Right ventricle myocardium inferior (tissue), 1 donor: ENCODE results near the gene SCAANT1. TPM values are rescaled to one million over a fixed set of nuclear protein-coding genes. Genes with fewer than 3 reads are reported as not detected.

ENCODE experiments used
- ATAC-seq: fragments of 200-7000 bp; cut with Tn5 transposase; one replicate; pipeline ENCODE4 v1.9.1; 2020; ENCODE audit warnings: mild to moderate bottlenecking, moderate library complexity
- DNase-seq: peaks from one replicate; pipeline ENCODE4 v3.0.0; 2021; ENCODE audit errors: missing footprints
- intact Hi-C: fragments of 100-400 bp; cut with DNase I; formaldehyde crosslinking; loops from one replicate; pipeline ENCODE4 v1.11.0; 2022
- total RNA-seq: library from RNA; stranded (reverse); fragmentation: NEBNext Ultra II Directional; extraction: Animal tissue kit (Norgen Biotek cat#: 25700); gene quantifications from one replicate; pipeline ENCODE4 v1.2.1, GENCODE V29; 2021
- donor health status: DM: no; HTN: yes; CAD: no; lungs with severe emphysema.

SCAANT1 gene
- total RNA-seq, 1 donor from 2014 or later = not detected

DNA sequence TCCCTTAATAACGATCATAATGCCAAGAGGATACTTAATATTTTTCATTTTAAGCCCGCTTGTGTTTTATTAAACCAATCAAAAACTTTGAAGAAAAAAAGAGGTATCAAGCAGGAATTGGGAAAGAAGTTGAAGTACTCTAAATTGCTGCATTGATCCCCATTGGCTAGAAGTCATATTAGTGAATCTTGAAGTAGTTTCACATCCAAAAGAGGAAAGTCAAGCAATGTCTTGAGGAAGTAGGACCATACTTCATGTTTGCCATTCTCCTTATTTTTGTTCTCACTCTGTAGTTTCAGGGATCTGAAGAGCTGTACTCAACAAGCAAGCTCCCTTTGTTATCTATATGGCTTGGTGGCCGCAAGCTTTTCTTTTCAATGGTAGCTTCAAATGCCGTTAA, 2.2 kb downstream of the SCAANT1 start:
- intact Hi-C loops = loop anchor here (5.0 kb wide), 1 partner anchor 52 kb away; no protein-coding TSS in a partner anchor
- DNase-seq = no peak
- ATAC-seq = no peak

DNA sequence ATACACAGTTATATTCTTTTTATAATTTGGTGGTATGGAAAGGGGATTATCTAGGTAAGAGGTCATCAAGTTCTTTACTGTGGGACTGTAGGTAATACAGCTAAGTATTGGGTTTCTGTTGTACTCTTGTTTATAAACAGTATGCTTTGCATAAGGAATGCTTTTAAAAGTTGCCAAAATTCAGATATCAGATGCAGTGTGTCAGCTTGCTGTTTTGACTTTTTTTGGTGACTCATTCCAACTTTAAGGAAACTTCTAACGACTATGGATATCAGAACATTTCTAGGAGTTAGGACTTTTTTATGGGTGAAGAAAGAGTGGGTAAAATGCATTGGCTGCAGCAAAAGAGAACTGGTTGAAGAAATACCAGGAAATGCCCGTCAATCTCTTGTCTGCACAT, 2.8 kb downstream of the SCAANT1 start:
- DNase-seq (no peak), ATAC-seq (no peak)
- intact Hi-C loops = loop anchor here (2.0 kb wide), 1 partner anchor 47 kb away; the partner anchor contains the start of genes ATXN7 and THOC7

DNA sequence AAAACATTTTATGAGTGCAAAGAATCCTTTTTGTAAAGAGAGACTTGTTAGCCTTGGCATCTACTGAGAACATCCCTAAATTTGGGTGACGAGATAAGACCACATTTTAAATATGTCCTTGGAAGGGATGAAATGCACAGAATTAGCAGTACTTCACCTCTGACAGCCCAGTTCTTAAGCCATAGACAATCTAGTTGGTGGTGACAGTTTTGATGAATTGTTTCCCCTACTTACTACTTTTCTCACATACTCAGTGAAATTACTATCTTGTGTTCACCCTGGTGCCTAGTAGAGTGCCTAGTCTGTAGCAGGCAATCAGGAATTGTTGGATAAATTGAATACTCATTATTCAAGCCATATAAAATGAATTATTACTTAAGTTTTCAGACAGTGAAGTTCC, 3.4 kb downstream of the SCAANT1 start:
- no peak for ATAC-seq
- intact Hi-C loops = loop anchor here (2.0 kb wide), 1 partner anchor 46 kb away; the partner anchor contains the start of genes ATXN7 and THOC7
- DNase-seq = no peak

DNA sequence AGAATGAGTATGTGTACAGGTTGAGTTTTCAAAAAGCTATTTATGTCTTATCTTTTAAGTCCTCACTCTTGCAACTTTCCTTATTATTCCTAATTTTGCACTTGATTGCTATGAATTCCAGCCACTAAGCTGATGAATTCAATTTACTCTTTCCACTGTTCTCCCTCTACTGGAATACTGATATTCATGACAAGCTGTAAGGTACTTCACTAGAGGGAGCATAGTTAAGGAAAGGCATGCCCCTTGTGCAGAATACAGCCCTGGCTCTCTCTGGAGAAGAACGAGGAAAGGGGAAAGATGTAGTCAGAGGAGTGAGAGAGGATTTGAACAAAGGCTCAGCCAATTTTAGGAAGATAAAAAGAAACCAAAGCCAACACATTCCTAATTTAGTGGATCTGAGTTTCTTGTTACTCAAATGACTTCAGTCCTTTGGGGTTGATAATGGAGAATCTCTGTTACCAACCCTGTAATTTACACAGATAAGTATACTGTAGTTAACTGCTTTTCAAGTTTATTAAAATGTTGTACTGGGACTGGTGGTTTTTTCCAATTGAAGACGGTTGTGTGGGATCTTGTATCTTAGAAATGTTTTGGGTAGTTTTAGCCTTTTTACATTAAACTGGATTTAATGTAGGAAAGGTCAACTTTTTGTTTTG, 4.0 kb downstream of the SCAANT1 start:
- intact Hi-C loops = loop anchor here (2.0 kb wide), 1 partner anchor 45 kb away; the partner anchor contains the start of genes ATXN7 and THOC7
- DNase-seq (no peak), ATAC-seq (no peak)

DNA sequence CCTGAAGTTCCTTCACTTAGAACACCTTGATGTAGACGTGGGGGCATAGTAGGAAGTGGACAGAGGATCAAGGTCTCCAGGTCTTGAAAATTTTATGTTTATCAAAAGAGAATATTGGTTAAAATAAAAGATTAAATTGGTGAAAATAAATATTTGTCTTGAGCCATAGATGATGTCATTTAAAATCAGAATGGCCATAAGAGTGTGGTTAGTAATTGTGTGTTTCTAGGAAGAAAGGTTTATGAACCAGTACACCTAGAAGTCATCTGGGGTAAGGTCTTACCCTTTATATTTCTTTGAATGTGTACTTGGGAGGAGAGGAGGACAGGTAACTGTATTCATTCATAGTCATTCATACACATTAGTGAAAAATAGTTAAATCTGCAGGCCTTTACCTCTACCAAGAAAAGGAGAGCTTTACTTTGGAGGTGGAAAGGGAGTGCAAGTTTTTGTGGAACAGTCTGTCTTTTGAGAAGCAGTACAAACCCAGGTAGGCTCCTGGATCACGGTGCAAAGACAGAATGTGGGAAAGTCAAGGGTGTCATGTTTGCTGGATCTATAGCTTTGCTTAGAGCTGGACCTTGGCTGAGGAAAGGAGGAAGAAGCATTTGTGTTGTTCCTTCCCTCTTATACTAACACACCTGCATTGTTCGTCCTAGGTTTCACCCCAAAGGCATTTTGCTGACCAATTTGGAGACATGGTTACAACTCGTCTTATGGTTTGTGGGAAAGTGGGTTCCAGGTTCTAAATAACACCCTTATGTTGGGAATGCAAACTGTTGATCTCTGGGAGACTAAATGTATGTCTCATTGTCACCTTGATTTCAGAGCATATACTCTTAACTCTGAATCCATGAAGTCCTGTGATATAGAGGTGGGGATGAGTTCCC, 6.2 kb downstream of the SCAANT1 start:
- no peak for ATAC-seq
- intact Hi-C loops = no loop called here
- DNase-seq = no peak

DNA sequence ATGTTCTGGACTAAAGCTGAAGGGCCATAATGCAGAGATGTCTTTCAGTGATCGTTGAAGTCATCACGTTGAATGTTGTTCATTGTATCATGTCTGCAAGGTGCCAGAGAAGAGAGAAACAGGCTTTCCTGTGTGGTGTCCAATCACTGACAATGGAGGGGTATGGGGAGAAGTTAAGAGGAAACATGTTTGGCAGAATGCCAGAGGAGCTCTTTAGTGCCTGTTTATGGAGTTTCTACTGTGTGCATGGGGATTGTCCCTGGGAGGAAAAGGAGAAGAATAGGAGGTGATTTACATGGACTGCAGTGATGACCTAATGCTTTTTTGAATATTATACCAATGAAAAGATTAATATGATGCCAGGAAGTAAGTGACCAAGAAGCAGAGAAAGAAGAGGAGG, 11.7 kb downstream of the SCAANT1 start:
- ATAC-seq (no peak), DNase-seq (no peak)
- intact Hi-C loops = no loop called here

DNA sequence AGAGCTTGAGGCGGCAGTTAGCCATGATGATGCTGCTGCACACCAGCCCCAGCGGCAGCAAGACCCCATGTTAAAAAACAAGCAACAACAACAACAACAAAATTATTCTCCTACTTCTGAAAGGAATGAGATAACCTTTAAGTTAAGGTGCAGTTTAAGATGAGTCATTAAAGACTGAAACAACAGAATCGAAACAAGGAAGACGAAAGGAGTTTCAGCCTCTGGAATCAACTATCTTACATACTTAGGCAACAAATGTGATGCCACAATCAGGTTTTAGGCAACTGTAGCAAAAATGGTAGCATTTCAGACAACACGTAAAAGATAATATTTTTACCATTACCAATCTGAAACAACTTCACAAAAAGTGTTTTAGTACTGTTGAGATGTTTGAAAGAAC, 12.2 kb downstream of the SCAANT1 start:
- ATAC-seq = no peak
- intact Hi-C loops = no loop called here
- DNase-seq = no peak

DNA sequence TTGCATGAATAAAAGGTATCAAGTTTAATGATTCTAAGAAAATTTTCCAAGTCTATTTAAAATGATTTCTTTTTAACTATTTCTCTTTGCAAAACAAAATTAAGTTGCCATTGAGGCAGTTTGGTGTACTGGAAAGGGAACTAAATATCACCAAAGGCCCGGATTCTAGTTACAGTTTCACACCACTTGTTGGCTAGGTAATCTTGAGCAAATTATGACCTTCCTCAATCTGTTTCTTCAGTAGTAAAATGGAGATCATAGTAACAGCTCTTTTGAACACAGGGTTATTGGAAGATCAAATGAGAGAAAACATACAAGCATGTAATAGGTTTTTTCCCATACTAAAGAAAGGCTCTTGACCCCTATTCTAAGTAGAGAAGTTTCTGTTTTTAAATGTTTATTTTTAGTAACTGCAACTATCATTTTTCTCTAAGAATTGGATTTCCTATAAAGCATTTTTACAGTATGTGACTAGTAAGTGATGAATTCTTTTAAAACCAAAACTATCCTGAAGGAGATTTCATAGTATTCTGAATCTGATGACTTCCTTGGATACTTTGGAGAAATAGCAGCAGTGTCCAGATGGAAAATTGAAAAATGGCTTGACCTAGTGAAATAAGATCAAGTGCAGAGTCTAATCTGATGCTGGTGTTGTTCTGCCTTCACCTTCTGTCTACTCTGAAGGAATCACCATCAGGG, 15.7 kb downstream of the SCAANT1 start:
- DNase-seq = no peak
- no peak for ATAC-seq
- intact Hi-C loops = no loop called here

DNA sequence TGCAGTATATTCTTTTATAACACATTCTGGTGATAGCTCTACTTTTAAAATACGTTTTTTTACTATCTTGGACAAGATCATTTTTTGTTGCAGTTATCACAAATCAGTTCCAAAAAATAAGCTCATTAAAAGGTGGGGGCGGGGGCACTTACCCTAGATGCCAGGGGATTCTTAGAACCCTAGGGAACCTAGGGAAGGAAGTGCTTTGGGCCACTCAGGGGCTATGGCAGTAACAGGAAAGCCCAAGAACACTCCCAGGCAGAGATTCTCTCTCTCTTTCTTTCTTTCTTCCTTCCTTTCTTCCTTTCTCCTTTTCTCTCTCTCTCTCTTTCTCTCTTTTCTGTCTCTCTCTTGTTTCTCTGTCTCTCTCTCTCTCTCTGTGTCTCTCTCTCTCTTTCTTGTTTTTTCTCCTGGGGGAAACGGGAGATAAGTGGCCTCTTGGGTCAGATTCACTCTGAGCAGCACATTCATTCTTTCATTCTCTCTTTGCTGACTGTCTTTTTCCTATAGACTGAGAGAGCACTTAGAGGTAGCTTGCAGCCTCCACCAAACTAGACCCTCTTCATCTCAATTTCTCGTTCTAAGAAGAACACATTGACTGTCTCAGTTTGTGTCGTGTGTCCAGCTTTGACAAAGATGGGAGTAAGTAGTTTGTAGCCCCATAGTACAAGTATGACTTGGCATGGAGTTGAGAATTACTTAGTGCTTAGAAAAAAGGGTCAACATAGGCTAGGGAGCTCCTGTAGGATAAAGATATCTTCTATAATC, 16.6 kb downstream of the SCAANT1 start:
- no peak for ATAC-seq
- DNase-seq = no peak
- intact Hi-C loops = no loop called here

DNA sequence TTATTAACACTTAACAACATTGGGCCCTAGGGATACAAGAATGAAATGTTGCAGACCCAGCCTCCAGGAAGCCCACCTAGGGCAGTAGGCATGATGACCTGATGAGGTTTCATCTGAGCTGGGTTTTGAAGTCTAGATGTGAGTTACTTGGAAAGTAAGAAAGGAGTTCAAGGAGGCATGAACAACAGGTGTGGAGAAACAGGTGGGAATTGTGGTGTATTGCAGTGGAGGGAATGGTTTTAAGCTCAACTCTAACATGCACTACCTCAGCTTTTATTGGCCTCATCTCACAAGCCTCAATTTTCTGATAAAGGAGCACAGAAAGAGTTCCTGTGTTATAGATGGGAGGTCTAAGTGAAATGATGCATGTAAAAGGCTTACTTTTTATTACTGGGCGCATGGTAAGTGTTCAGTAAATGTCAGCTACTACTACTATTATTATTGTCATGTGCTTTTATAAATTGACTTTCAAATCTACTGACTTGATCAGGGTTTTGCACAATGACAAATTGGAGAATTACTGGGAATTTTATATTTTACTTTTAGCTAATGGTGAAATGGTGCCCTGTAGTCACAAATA, 19.3 kb downstream of the SCAANT1 start:
- no peak for ATAC-seq
- intact Hi-C loops = no loop called here
- no peak for DNase-seq

DNA sequence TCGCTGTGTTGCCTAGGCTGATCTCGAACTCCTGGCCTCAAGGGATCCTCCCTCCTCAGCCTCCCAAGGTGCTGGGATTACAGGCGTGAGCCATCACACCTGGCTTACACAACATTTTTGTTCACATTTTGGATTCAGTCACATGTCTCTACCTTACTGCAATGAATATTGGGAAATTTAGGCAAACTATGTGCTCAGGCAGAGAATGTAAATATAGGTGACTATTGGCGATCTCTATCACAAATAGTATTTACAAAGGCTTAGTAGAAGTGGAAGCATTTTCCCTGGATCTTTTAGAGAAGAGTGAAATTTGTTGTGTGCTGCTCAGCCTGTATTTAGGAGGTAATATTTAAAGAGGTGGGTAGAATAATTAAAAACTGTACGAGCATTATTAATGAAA, 20.7 kb downstream of the SCAANT1 start:
- intact Hi-C loops = no loop called here
- ATAC-seq = no peak
- no peak for DNase-seq

DNA sequence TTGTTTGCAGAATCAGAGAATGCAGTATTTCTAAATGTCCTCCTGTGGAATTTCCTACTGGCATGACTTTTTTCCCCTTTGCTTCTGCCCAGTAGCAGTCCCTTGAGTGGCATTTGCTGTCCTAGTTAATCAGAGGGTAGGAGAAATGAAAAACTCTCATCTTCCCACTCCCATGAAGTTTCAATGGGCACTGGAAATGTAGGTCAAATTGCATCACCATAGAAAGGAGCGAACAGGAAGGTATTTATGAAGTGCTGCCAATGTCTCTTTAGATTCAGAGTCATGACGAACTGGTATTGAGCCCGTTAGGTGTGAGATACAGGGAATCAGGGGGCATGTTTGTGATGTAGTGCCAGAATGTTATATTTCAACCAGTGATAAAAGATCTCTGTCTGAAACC, 25.3 kb downstream of the SCAANT1 start:
- intact Hi-C loops = no loop called here
- no peak for DNase-seq
- ATAC-seq = no peak

DNA sequence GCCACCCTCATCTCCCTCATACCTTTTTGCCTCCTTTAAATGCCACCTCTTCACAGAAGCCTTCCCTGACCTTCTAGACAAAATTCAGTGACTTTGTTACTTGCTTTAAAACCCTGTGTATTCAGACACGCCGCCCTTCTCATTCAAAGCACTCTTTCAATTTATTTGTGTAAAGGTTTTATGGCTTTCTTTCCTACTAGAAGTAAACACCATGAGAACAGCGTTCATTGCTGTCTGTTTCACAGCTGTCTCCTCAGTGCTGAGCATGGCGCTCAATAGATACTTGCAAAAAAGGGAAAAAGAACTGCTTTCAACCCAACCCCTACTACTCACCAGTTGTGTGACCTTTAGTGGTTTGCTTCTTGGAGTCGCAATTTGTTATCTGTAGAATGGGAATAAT, 31.5 kb downstream of the SCAANT1 start:
- intact Hi-C loops = no loop called here
- ATAC-seq (no peak), DNase-seq (no peak)

DNA sequence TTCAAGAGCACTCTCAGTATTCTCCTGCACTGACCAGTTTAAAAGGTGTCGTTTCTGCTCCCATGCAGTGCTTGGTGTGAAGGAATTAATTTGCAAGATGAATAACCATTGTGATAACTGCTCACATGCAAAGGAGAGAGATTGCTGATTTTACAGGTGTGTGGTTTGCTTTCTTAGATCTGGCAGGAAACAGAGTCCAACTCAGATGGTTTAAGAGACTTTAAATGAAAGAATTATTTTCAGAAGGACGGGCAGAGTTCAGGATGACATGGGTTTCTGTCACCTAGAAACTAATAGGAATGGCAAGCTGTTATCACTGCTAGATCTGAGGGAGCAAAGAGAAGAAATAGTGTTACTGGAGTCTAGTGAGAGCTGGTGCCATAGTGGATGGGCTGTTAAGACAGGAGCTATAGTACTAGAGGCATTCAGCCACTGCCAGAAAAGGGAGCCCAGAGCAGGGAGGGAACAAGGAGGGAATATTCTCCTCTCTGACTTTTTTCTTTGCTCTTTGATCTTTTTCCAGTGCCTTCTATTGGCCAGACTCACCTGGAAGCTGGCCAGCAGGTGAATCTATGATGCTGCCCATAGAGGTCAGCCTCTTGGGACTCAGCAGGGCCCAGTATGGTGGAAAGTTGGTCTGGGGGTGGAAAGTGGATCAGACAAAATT, 33.7 kb downstream of the SCAANT1 start:
- intact Hi-C loops = no loop called here
- ATAC-seq (no peak), DNase-seq (no peak)

DNA sequence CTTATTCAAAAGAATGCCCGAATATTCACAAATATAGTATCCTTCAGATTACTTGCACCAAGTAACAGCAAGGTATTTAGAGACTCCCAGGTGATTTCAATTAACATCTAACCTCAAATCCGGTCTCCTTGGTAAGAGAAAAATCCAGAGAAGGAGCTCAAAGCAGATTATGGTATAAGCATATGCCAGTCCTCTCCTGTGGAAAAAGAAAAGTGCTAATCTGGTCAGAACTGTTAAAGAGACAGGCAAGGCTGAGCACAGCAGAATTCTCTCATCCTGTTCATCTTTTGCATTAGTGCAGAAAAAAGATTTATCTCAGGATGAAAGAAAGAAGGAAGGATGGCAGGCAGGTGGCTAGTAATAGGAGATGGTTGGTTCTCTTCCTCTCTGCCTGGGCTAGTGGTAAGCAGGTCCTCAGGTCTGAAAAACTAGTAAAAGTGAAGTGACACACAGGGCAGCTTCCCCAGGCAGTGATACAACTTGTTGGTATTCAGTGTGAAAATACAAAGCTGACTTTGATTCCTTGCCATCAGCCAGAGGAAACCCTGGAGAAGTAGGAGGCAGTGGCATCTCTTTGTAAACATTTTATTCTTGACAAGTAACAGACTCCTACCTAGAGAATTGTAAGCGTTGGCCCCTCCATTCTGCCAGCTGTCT, 34.3 kb downstream of the SCAANT1 start:
- intact Hi-C loops = no loop called here
- ATAC-seq (no peak), DNase-seq (no peak)

DNA sequence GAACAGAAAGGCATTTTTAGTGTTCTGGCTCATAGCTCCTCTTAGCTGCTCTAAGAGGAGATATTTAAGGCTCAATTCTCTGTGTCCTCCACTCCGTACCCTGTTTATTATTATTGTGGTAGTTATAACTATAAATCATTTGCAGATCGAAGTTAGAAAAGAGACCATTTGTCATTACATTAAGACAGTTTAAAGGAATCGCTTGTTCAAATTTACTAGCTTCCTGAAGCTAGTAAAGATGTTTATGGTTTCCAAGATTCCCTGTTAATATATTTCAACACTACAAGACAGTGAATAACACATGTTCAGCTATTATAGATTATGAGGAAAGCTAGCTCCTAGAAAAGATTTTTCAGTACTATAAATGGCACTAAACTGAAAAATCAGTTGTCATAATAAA, 35.9 kb downstream of the SCAANT1 start:
- DNase-seq = no peak
- intact Hi-C loops = no loop called here
- no peak for ATAC-seq

DNA sequence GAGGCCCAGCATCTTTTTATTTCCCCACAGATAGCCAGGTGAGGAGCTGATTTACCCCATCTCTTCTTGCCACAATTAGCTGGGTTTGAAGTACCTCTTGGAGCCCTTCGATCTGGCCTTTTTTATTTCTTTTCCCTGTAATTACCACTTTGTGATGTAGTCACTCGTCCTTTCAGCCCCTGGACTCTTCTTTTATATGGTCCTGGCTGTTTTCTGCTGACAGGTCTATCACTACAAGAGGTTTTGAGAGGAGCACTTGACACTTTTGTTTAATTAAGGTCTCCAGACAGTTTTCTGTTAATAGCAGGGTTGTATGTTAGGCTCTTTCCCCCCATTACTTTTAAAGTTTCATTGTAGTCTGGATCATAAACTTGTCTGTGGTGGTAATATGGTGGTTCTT, 36.7 kb downstream of the SCAANT1 start:
- DNase-seq = no peak
- ATAC-seq = no peak
- intact Hi-C loops = no loop called here

DNA sequence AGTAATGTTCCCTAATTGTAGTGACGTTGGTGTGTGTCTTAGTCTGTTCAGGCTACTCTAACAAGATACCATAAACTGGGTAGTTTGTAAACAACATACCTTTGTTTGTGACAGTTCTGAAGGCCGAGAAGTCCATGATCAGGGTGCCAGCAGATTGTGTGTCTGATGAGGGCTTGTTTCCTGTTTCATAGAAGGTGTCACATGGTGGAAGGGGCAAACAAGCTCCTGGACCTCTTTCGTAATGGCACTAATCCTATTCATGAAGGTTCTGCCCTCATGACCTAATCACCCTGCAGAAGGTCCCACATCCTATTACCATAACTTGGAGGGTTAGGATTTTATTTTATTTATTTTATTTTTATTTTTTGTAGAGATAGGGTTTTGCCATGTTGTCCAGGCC, 37.4 kb downstream of the SCAANT1 start:
- intact Hi-C loops = no loop called here
- no peak for ATAC-seq
- DNase-seq = no peak
